ENCODE results near the gene CCDC122.

DNA sequence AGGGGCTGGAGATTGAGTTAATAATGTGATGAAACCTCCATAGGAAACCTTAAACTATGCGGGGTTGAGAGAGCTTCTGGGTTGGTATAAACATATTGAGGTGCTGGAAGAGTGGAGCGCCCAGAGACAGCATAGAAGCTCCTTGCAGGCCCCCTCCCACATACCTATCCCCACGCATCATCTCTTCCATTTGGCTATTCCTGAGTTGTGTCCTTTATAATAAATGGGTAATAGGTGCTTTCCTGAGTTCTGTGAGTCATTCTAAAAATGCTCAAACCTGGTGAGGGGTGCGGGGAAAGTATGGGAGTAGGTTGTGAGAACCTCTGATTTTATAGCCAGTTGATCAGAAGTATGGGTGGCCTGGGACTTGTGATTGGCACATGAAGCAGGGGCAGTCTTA, 14.6 kb downstream of the CCDC122 start:
- TF ChIP-seq, protein P1, sequence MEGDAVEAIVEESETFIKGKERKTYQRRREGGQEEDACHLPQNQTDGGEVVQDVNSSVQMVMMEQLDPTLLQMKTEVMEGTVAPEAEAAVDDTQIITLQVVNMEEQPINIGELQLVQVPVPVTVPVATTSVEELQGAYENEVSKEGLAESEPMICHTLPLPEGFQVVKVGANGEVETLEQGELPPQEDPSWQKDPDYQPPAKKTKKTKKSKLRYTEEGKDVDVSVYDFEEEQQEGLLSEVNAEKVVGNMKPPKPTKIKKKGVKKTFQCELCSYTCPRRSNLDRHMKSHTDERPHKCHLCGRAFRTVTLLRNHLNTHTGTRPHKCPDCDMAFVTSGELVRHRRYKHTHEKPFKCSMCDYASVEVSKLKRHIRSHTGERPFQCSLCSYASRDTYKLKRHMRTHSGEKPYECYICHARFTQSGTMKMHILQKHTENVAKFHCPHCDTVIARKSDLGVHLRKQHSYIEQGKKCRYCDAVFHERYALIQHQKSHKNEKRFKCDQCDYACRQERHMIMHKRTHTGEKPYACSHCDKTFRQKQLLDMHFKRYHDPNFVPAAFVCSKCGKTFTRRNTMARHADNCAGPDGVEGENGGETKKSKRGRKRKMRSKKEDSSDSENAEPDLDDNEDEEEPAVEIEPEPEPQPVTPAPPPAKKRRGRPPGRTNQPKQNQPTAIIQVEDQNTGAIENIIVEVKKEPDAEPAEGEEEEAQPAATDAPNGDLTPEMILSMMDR (IDR thresholded peaks at IDR 0.05; ENCODE audit: low read depth, low read length, missing input control), result no peak
- no peak for TF ChIP-seq RAD21 (IDR thresholded peaks at IDR 0.05)
- TF ChIP-seq EGR1 (IDR thresholded peaks at IDR 0.05; ENCODE audit: low read depth in 2 of 2), result no peak
- no peak for TF ChIP-seq YY1 (IDR thresholded peaks at IDR 0.05)
- no peak for TF ChIP-seq NR2F2 (IDR thresholded peaks at IDR 0.05)

Data from liver (tissue), 3 donors.